22Rv1 (cell line): ENCODE measurements around the gene ZNF444.

ENCODE experiments used
- H3K27ac ChIP-seq: fragments of 450-650 bp; 2 replicates; pipeline ENCODE4 v1.5.1; 2017
- CTCF ChIP-seq: fragments of 450-650 bp; IDR thresholded peaks from 2 replicates; pipeline ENCODE4 v1.5.1; 2017; ENCODE audit warnings: mild to moderate bottlenecking
- ZFX ChIP-seq: fragments of 450-650 bp; IDR thresholded peaks from 2 replicates; pipeline ENCODE4 v1.6.1; 2017; ENCODE audit warnings: antibody characterized with exemption, borderline replicate concordance

The ZNF444 gene

GRCh38 chr19:56130006-56130405, 11.1 kb upstream of the ZNF444 start:
- no peak overlapping the region for H3K27ac ChIP-seq
- TF ChIP-seq ZFX = no peak
- TF ChIP-seq CTCF = no peak

DNA sequence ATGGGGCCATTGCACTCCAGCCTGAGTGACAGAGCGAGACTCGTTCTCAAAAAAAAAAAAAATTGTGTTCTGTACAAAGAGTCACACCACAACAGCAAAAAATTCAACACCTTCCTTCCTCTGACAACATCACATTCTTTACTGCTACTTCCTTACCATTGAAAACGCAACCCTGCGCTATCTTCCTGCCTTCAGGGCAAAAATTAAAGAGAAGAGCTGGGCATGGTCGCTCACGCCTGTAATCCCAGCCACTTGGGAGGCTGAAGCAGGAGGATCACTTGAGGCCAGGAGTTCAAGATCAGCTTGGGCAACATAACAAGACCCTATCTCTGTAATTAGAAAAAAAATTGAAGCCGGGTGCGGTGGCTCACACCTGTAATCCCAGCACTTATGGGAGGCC, 9.4 kb upstream of the ZNF444 start:
- no peak for TF ChIP-seq ZFX
- no peak for TF ChIP-seq CTCF
- no peak overlapping the region for H3K27ac ChIP-seq

GRCh38 chr19:56132316-56132822, 8.7 kb upstream of the ZNF444 start:
- no peak overlapping the region for H3K27ac ChIP-seq
- TF ChIP-seq ZFX (no peak), CTCF (no peak)

DNA sequence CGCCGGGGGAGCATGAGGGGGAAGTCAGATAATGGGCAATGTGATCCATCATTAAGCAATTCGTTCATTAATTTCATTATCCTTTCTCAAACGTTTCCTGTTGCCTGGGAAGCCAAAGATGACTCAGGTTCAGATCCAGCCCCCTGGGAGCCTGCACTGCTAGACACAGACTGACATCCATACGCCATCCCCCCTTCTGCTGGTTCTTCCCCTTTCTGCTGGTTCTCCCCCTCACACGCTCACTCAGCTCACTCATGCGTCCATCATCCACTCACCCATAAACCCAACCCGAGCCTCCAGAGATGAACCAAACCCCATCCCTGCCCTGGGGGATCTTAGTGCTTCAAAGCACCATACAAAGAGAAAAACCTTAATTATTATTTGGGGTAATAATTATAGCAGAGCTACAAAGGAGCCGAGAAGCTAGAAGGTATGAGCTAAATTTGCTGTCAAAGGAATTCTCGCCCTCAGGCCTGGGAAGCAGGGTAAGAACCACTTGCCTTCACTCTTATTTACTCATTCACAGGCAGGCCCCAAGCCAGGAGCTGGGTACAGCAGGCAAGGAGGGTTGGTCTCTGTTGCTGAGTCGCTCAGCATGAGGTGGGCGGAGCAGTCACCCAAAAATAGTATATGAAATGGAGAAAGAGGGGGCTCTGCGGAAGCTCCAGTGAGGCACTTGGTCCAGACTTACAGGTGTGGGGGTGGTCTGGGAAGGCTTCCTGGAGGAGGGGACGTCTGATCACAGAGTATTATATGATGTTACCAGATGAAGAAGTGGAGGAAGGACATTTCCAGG, 7.0 kb upstream of the ZNF444 start:
- no peak overlapping the region for H3K27ac ChIP-seq
- no peak for TF ChIP-seq CTCF

- no peak overlapping the region for H3K27ac ChIP-seq
- no peak for TF ChIP-seq CTCF
- TF ChIP-seq ZFX = no peak
Measured at GRCh38 chr19:56134654-56134921, 6.5 kb upstream of the ZNF444 start.

DNA sequence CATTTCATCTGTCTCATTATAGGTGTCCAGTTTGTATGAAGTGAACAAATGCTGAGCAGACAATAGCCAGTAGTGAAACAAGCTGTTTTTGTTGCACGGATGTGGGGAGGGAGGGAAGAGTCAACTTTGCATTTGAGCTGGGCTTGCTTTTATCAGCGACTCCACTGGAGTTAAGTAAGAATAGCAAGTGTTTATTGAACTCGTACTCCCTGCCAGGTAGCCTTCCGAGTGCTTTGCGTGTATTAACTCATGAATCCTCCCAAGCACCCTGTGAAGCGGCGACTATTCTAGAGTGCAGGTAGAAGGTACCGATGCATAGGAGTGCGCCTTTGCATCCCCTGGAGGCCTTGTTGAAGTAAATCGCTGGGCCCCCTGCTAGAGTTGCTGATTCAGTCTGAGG, 4.7 kb upstream of the ZNF444 start:
- TF ChIP-seq CTCF (no peak), ZFX (no peak)
- no peak overlapping the region for H3K27ac ChIP-seq

DNA sequence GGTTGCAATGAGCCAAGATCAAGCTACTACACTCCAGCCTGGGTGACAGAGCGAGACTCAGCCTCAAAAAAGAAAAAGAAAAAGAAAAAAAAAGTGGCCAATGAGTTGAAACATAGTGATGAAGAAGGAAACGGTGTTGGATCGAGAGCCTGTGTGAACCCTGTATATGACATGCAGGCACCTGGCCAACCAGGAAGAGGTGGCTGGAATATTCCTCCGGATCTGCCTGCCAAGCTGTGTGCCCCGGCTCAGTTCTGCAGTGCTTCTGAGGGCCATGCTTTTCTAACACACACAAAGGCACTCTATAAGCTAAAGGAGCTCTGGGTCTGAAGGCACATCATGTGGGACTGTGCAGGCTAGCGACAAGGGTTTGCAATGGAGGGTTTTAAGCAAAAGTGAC, 3.7 kb upstream of the ZNF444 start:
- H3K27ac ChIP-seq = no peak overlapping the region
- no peak for TF ChIP-seq ZFX
- no peak for TF ChIP-seq CTCF
